AG04449 (cell line): Measurements from ENCODE around the gene GRM1.

Experiments
- CTCF ChIA-PET: fragments of 350-600 bp; formaldehyde crosslinking; extraction: SDS; loops from one replicate; lab custom pipeline; 2021; ENCODE audit warnings: antibody characterized with exemption; lab: Yijun Ruan, JAX
- POLR2A ChIA-PET: fragments of 400-600, 350-600 bp; formaldehyde crosslinking; extraction: SDS; loops from one replicate; lab custom pipeline; 2020; ENCODE audit warnings: antibody characterized with exemption, inconsistent platforms; lab: Yijun Ruan, JAX
- DNase-seq: peaks from one replicate; pipeline ENCODE4 v3.0.0-alpha.2; 2010; ENCODE audit warnings: low read depth, low spot score
- H3K4me3 ChIP-seq: 2 replicates; pipeline ENCODE4 v1.5.1; 2011; ENCODE audit warnings: low read depth, mild to moderate bottlenecking, control low read depth, low read length
- CTCF ChIP-seq: IDR thresholded peaks from one replicate; pipeline ENCODE4 v1.5.1; 2011; ENCODE audit warnings: mild to moderate bottlenecking, moderate library complexity, low read length, control low read depth, inconsistent platforms; ENCODE audit not compliant: insufficient read depth; ENCODE audit errors: missing control alignments

The GRM1 gene

GRCh38 chr6:146133866-146134265, 105.0 kb downstream of the GRM1 start:
- POLR2A ChIA-PET = no interaction called here
- H3K4me3 ChIP-seq = no peak overlapping the region
- TF ChIP-seq CTCF = no peak
- CTCF ChIA-PET = no interaction called here
- DNase-seq = no peak

GRCh38 chr6:146135167-146135566, 106.3 kb downstream of the GRM1 start:
- H3K4me3 ChIP-seq = no peak overlapping the region
- CTCF ChIA-PET = no interaction called here
- no peak for DNase-seq
- POLR2A ChIA-PET = no interaction called here
- TF ChIP-seq CTCF = no peak

- H3K4me3 ChIP-seq = no peak overlapping the region
- CTCF ChIA-PET = no interaction called here
- no peak for TF ChIP-seq CTCF
- POLR2A ChIA-PET = no interaction called here
- DNase-seq = no peak
These were observed 118.0 kb downstream of the GRM1 start for GRCh38 chr6:146146836-146147235.

- no peak for DNase-seq
- ChIA-PET CTCF (no interaction called here), POLR2A (no interaction called here)
These were observed 120.9 kb downstream of the GRM1 start for GRCh38 chr6:146149770-146150169.

GRCh38 chr6:146153040-146153758, 124.3 kb downstream of the GRM1 start:
- POLR2A ChIA-PET = no interaction called here
- no peak for TF ChIP-seq CTCF
- H3K4me3 ChIP-seq = no peak overlapping the region
- no peak for DNase-seq
- CTCF ChIA-PET = no interaction called here

More at GRCh38 chr6:146149770-146150169, 120.9 kb downstream of the GRM1 start:
- TF ChIP-seq CTCF = no peak
- no peak overlapping the region for H3K4me3 ChIP-seq

- TF ChIP-seq CTCF = no peak
- ChIA-PET CTCF (no interaction called here), POLR2A (no interaction called here)
- no peak overlapping the region for H3K4me3 ChIP-seq
- no peak for DNase-seq
These were observed 125.3 kb downstream of the GRM1 start for GRCh38 chr6:146154197-146154596.
